GM12878 (cell line): ENCODE results near the gene LRRIQ4. TPM values are rescaled to one million over a fixed set of nuclear protein-coding genes. Genes with fewer than 3 reads are reported as not detected.

Experiments
- ATAC-seq: fragments of 200-7000 bp; cut with Tn5 transposase; 3 replicates; pipeline ENCODE4 v1.9.1; 2020; ENCODE audit warnings: mild to moderate bottlenecking, moderate library complexity
- BruUV-seq: library from RNA; stranded (reverse); fragments of 400-500 nt; replicated peaks from 2 replicates; lab custom pipeline; 2021; lab: Mats Ljungman, UMichigan
- CTCF ChIA-PET: fragments of 300-600 bp; sonication (Branson Sonifier 250); formaldehyde crosslinking; extraction: SDS; loops from one replicate; lab custom pipeline; 2021; ENCODE audit warnings: inconsistent platforms; lab: Yijun Ruan, JAX
- POLR2A ChIA-PET: fragments of 350-600 bp; formaldehyde crosslinking; extraction: SDS; loops from one replicate; lab custom pipeline; 2021; ENCODE audit warnings: inconsistent platforms; lab: Charles Lee
- RAD21 ChIA-PET: fragments of 300-600 bp; sonication (Branson Sonifier 250); formaldehyde crosslinking; loops from one replicate; lab custom pipeline; 2023; ENCODE audit warnings: antibody characterized with exemption; ENCODE audit not compliant: unreplicated experiment; lab: Charles Lee
- SMC1A ChIA-PET: fragments of 300-600 bp; sonication (Branson Sonifier 250); formaldehyde crosslinking; loops from one replicate; lab custom pipeline; 2023; ENCODE audit not compliant: unreplicated experiment, uncharacterized antibody; lab: Charles Lee
- DNase-seq: peaks from one replicate; pipeline ENCODE4 v3.0.0-alpha.2; 2011; ENCODE audit warnings: low read depth, low spot score
- FAIRE-seq: peaks from 3 replicates; lab custom pipeline; 2011; peaks lifted over from hg19 to GRCh38; lab: Jason Lieb, UNC
- H2AFZ ChIP-seq: 2 replicates; pipeline ENCODE4 v1.6.0; 2011; ENCODE audit warnings: low read depth, low read length, control low read depth; ENCODE audit not compliant: control insufficient read depth
- H3K27ac ChIP-seq: 2 replicates; pipeline ENCODE4 v1.5.1; 2011; ENCODE audit warnings: control low read depth; ENCODE audit not compliant: control insufficient read depth, insufficient read depth
- H3K27me3 ChIP-seq, 2 experiments: replicated peaks in 1 of 2; 2 replicates each; pipeline versions ENCODE4 v1.6.0 to v1.6.1; 2011; ENCODE audit warnings: low read length in 1 of 2; ENCODE audit not compliant: control insufficient read depth in 2 of 2, insufficient read depth in 2 of 2
- H3K36me3 ChIP-seq, 2 experiments: 2 replicates each; pipeline ENCODE4 v1.5.1; 2011; ENCODE audit warnings: low read length in 1 of 2; ENCODE audit not compliant: control insufficient read depth in 2 of 2, insufficient read depth in 2 of 2
- H3K4me1 ChIP-seq: 2 replicates; pipeline ENCODE4 v1.6.1; 2011; ENCODE audit warnings: mild to moderate bottlenecking, low read length, moderate library complexity, mixed read lengths; ENCODE audit not compliant: control insufficient read depth, insufficient read depth
- H3K4me2 ChIP-seq: 2 replicates; pipeline ENCODE4 v1.6.0; 2011; ENCODE audit warnings: control low read depth; ENCODE audit not compliant: control insufficient read depth, insufficient read depth
- H3K4me3 ChIP-seq: fragments of 200-600 bp; sonication (generic); 2 replicates; pipeline ENCODE4 v1.5.1; 2016
- H3K79me2 ChIP-seq: 2 replicates; pipeline ENCODE4 v1.6.0; 2011; ENCODE audit warnings: low read length; ENCODE audit not compliant: control insufficient read depth, insufficient read depth
- H3K9ac ChIP-seq: 2 replicates; pipeline ENCODE4 v1.8.0; 2011; ENCODE audit warnings: low read length, control low read depth, mixed read lengths; ENCODE audit not compliant: control insufficient read depth, insufficient read depth
- H3K9me3 ChIP-seq: replicated peaks from 3 replicates; pipeline ENCODE4 v1.5.1; 2011; ENCODE audit warnings: mild to moderate bottlenecking, low read length; ENCODE audit not compliant: control insufficient read depth, insufficient read depth
- H4K20me1 ChIP-seq: 2 replicates; pipeline ENCODE4 v1.6.0; 2011; ENCODE audit not compliant: control insufficient read depth, insufficient read depth
- CHD2 ChIP-seq: IDR thresholded peaks from 2 replicates; pipeline ENCODE4 v1.6.1; 2011; ENCODE audit warnings: low read depth, low read length, improper control_type of control experiment, borderline replicate concordance
- ESRRA ChIP-seq: IDR thresholded peaks from 2 replicates; pipeline ENCODE4 v1.6.1; 2012; ENCODE audit warnings: mild to moderate bottlenecking, low read length, improper control_type of control experiment
- IKZF1 ChIP-seq: fragments of 450-650 bp; conservative IDR thresholded peaks from 2 replicates; pipeline ENCODE4 v1.6.1; 2017; ENCODE audit warnings: antibody characterized with exemption, mild to moderate bottlenecking
- LARP7 ChIP-seq: fragments of 450-650 bp; IDR thresholded peaks from 2 replicates; pipeline ENCODE4 v1.6.1; 2017; ENCODE audit warnings: mild to moderate bottlenecking
- MYC ChIP-seq: IDR thresholded peaks from 2 replicates; pipeline ENCODE4 v1.6.1; 2011; ENCODE audit warnings: mild to moderate bottlenecking, low read length, moderate library complexity, inconsistent platforms; ENCODE audit not compliant: insufficient read depth, insufficient replicate concordance, insufficient read length, severe bottlenecking
- NFIC ChIP-seq: IDR thresholded peaks from 2 replicates; pipeline ENCODE4 v1.6.1; 2012; ENCODE audit warnings: low read depth, mild to moderate bottlenecking, inconsistent platforms, low read length, moderate library complexity
- NFYB ChIP-seq: IDR thresholded peaks from 2 replicates; pipeline ENCODE4 v1.6.1; 2011; ENCODE audit warnings: low read depth, mild to moderate bottlenecking, low read length, improper control_type of control experiment, moderate library complexity; ENCODE audit not compliant: insufficient read depth
- RFX5 ChIP-seq: IDR thresholded peaks from 2 replicates; pipeline ENCODE4 v1.6.1; 2011; ENCODE audit warnings: low read depth, low read length, improper control_type of control experiment
- SIN3A ChIP-seq: IDR thresholded peaks from 2 replicates; pipeline ENCODE4 v1.6.1; 2012; ENCODE audit warnings: low read depth, low read length, improper control_type of control experiment
- SPI1 ChIP-seq: IDR thresholded peaks from 2 replicates; pipeline ENCODE4 v1.6.1; 2011; ENCODE audit warnings: low read depth, mild to moderate bottlenecking, low read length, moderate library complexity, borderline replicate concordance; ENCODE audit not compliant: insufficient read depth
- SRF ChIP-seq, 2 experiments: IDR thresholded peaks; 2 replicates each; pipeline ENCODE4 v1.6.1; 2011; ENCODE audit warnings: low read depth in 2 of 2, low read length in 2 of 2, mild to moderate bottlenecking in 1 of 2, moderate library complexity in 1 of 2
- STAT3 ChIP-seq: IDR thresholded peaks from 2 replicates; pipeline ENCODE4 v1.6.1; 2011; ENCODE audit warnings: low read depth, low read length, improper control_type of control experiment
- YBX1 ChIP-seq: fragments of 450-650 bp; IDR thresholded peaks from 2 replicates; pipeline ENCODE4 v1.6.1; 2016; ENCODE audit warnings: antibody characterized with exemption
- ZNF274 ChIP-seq: IDR thresholded peaks from one replicate; pipeline ENCODE4 v1.8.0; 2011; ENCODE audit not compliant: insufficient read length, insufficient read depth
- WGBS: methylation state at CpG from one replicate; pipeline ENCODE4 v1.1.6; 2016; ENCODE audit warnings: low lambda C conversion rate; ENCODE audit not compliant: insufficient replicate concordance, insufficient coverage; ENCODE audit errors: missing lambda C conversion rate; 5-methylcytosine and 5-hydroxymethylcytosine counted together
- in situ Hi-C: fragments of 300-500 bp; cut with MboI; formaldehyde crosslinking; loops from 9 replicates; pipeline ENCODE4 v1.14.3; 2018; ENCODE audit warnings: mixed read lengths
- intact Hi-C: fragments of 100-400 bp; cut with micrococcal nuclease; formaldehyde crosslinking; loops from one replicate; pipeline ENCODE4 v1.14.2; 2022; ENCODE audit not compliant: unreplicated experiment
- polyA plus RNA-seq, 11 experiments: library from polyadenylated mRNA; depleted of rRNA in 4 of 11; unstranded in 6 of 11; stranded (reverse) in 5 of 11; fragments of >200 nt; fragmentation: Nextera tagmentation in 4 of 11; fragmentation: Illumina TruSeq in 1 of 11; extraction: Ambion mirVana in 4 of 11; extraction: Trizol in 1 of 11; gene quantifications; 1 replicate in 1 of 11; 2 replicates in 10 of 11; pipeline versions ENCODE4 v1.2.1 to v1.2.3, GENCODE V29; 2011 to 2016; ENCODE audit warnings: inconsistent platforms in 2 of 11, missing spikeins in 2 of 11, low read depth in 1 of 11
- total RNA-seq, 4 experiments: library from RNA; depleted of rRNA in 3 of 4; stranded (reverse); fragments of >200 nt in 3 of 4; fragmentation: Illumina TruSeq in 1 of 4; extraction: Trizol in 1 of 4; gene quantifications; 2 replicates each; pipeline versions ENCODE4 v1.2.1 to v1.2.3, GENCODE V29; 2013 to 2021
- TF ChIP-seq, protein P1 (sequence below): IDR thresholded peaks from 2 replicates; pipeline ENCODE4 v1.6.1; 2012; ENCODE audit warnings: improper control_type of control experiment, low read depth, low read length; ENCODE audit not compliant: insufficient replicate concordance
- TF ChIP-seq, protein P2 (sequence below): fragments of 450-650 bp; IDR thresholded peaks from 2 replicates; pipeline ENCODE4 v1.6.1; 2016; ENCODE audit warnings: mild to moderate bottlenecking
- TF ChIP-seq, protein P3 (sequence below), 3 experiments: IDR thresholded peaks in 2 of 3; conservative IDR thresholded peaks in 1 of 3; 2 replicates each; pipeline ENCODE4 v1.5.1; 2011; ENCODE audit warnings: low read depth in 3 of 3, low read length in 3 of 3, mild to moderate bottlenecking in 3 of 3, control low read depth in 2 of 3, moderate library complexity in 2 of 3, inconsistent platforms in 1 of 3, mixed read lengths in 1 of 3; ENCODE audit not compliant: control insufficient read depth in 2 of 3, insufficient read depth in 1 of 3; ENCODE audit errors: extremely low read depth in 1 of 3

Gene LRRIQ4
- total and polyA plus RNA-seq, 10 of the 15 experiments (the other 5 are each of a cell fraction or from before 2014, with no cell fraction given), result 0.06 to 0.21 (median 0.14) TPM; not detected in 3

DNA sequence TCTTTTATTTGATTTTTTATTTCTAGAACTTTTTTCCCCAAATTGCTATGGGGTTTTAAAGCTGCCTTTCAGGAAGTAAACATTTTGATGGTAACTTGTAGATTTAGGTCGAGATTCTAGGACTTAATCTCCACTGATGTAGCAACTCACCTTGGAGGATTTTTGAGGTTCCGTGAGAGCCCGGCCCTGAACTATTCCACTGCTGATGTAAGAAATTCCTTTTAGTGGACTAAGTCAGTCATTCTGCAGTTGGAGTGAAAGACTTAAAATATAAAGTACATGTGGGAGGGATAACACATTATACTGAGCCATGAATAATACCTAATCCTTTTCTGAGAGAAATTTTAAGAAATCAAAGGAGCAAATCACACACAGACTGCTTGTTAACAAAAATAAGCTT lies 12.6 kb downstream of the LRRIQ4 start:
- H3K4me2 ChIP-seq, result no peak overlapping the region
- intact Hi-C loops, result no loop called here
- no peak overlapping the region for H3K27ac ChIP-seq
- WGBS, result 65% methylated on average over 3 of the region's 3 CpGs
- ATAC-seq (no peak), FAIRE-seq (no peak), DNase-seq (no peak)
- no peaks in the 10 kb centered on the region for H4K20me1 ChIP-seq
- H3K4me1 ChIP-seq, result no peaks in the 10 kb centered on the region
- SMC1A ChIA-PET, result interaction anchor here (0.5 to 0.6 kb wide), 2 partner anchors 358 to 453 kb away, joined by 3 read pairs; no protein-coding TSS in a partner anchor
- no peak overlapping the region for H3K4me3 ChIP-seq
- H3K9me3 ChIP-seq, result no peaks in the 10 kb centered on the region
- H3K79me2 ChIP-seq, result no peaks in the 10 kb centered on the region
- CTCF ChIA-PET, result interaction anchor here (0.8 kb wide), 1 partner anchor 134 kb away, joined by 5 read pairs; no protein-coding TSS in a partner anchor
- no peaks in the 10 kb centered on the region; a peak in 2 of 4 replicates for H3K27me3 ChIP-seq
- no peak overlapping the region for H3K9ac ChIP-seq
- in situ Hi-C loops, result no loop called here
- no peak overlapping the region for H2AFZ ChIP-seq
- RAD21 ChIA-PET, result no interaction called here
- H3K36me3 ChIP-seq, result no peaks in the 10 kb centered on the region
- no TSS peak for BruUV-seq
- POLR2A ChIA-PET, result interaction anchor here (0.6 kb wide), 1 partner anchor 81 kb away, joined by 3 read pairs; no protein-coding TSS in a partner anchor
- TF ChIP-seq, protein P1, sequence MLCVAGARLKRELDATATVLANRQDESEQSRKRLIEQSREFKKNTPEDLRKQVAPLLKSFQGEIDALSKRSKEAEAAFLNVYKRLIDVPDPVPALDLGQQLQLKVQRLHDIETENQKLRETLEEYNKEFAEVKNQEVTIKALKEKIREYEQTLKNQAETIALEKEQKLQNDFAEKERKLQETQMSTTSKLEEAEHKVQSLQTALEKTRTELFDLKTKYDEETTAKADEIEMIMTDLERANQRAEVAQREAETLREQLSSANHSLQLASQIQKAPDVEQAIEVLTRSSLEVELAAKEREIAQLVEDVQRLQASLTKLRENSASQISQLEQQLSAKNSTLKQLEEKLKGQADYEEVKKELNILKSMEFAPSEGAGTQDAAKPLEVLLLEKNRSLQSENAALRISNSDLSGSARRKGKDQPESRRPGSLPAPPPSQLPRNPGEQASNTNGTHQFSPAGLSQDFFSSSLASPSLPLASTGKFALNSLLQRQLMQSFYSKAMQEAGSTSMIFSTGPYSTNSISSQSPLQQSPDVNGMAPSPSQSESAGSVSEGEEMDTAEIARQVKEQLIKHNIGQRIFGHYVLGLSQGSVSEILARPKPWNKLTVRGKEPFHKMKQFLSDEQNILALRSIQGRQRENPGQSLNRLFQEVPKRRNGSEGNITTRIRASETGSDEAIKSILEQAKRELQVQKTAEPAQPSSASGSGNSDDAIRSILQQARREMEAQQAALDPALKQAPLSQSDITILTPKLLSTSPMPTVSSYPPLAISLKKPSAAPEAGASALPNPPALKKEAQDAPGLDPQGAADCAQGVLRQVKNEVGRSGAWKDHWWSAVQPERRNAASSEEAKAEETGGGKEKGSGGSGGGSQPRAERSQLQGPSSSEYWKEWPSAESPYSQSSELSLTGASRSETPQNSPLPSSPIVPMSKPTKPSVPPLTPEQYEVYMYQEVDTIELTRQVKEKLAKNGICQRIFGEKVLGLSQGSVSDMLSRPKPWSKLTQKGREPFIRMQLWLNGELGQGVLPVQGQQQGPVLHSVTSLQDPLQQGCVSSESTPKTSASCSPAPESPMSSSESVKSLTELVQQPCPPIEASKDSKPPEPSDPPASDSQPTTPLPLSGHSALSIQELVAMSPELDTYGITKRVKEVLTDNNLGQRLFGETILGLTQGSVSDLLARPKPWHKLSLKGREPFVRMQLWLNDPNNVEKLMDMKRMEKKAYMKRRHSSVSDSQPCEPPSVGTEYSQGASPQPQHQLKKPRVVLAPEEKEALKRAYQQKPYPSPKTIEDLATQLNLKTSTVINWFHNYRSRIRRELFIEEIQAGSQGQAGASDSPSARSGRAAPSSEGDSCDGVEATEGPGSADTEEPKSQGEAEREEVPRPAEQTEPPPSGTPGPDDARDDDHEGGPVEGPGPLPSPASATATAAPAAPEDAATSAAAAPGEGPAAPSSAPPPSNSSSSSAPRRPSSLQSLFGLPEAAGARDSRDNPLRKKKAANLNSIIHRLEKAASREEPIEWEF, result no peak
- no peak for TF ChIP-seq MYC
- no peak for TF ChIP-seq YBX1
- TF ChIP-seq, protein P2, sequence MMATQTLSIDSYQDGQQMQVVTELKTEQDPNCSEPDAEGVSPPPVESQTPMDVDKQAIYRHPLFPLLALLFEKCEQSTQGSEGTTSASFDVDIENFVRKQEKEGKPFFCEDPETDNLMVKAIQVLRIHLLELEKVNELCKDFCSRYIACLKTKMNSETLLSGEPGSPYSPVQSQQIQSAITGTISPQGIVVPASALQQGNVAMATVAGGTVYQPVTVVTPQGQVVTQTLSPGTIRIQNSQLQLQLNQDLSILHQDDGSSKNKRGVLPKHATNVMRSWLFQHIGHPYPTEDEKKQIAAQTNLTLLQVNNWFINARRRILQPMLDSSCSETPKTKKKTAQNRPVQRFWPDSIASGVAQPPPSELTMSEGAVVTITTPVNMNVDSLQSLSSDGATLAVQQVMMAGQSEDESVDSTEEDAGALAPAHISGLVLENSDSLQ, result no peak
- no peak for TF ChIP-seq SPI1
- no peak for TF ChIP-seq IKZF1
- no peak for TF ChIP-seq RFX5
- no peak for TF ChIP-seq ESRRA
- no peak for TF ChIP-seq ZNF274
- TF ChIP-seq CHD2, result no peak
- TF ChIP-seq LARP7, result no peak
- TF ChIP-seq NFYB, result no peak
- no peak for TF ChIP-seq SIN3A
- no peak for TF ChIP-seq NFIC
- TF ChIP-seq STAT3, result no peak
- TF ChIP-seq, protein P3, sequence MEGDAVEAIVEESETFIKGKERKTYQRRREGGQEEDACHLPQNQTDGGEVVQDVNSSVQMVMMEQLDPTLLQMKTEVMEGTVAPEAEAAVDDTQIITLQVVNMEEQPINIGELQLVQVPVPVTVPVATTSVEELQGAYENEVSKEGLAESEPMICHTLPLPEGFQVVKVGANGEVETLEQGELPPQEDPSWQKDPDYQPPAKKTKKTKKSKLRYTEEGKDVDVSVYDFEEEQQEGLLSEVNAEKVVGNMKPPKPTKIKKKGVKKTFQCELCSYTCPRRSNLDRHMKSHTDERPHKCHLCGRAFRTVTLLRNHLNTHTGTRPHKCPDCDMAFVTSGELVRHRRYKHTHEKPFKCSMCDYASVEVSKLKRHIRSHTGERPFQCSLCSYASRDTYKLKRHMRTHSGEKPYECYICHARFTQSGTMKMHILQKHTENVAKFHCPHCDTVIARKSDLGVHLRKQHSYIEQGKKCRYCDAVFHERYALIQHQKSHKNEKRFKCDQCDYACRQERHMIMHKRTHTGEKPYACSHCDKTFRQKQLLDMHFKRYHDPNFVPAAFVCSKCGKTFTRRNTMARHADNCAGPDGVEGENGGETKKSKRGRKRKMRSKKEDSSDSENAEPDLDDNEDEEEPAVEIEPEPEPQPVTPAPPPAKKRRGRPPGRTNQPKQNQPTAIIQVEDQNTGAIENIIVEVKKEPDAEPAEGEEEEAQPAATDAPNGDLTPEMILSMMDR (IDR thresholded peaks at IDR 0.05 in 2 of 3, conservative IDR thresholded peaks at IDR 0.05 in 1 of 3; ENCODE audit: control insufficient read depth in 2 of 3, extremely low read depth in 1 of 3, insufficient read depth in 1 of 3, low read depth in 3 of 3, low read length in 3 of 3), result no peak
- TF ChIP-seq SRF (IDR thresholded peaks at IDR 0.05; ENCODE audit: low read depth in 2 of 2, low read length in 2 of 2), result no peak
